Smooth muscle cell (in vitro differentiated cells): ENCODE results near the gene GLRX3. TPM values are rescaled to one million over a fixed set of nuclear protein-coding genes. Genes with fewer than 3 reads are reported as not detected.

Experiments
- DNase-seq: peaks from one replicate; lab custom pipeline; 2025; ENCODE audit not compliant: unreplicated experiment; lab: John Stamatoyannopoulos, UW
- H2AFZ ChIP-seq: fragments of 200-600 bp; sonication (generic); 2 replicates; pipeline ENCODE4 v1.6.0; 2016; ENCODE audit warnings: antibody characterized with exemption, low read depth, mild to moderate bottlenecking
- H3F3A ChIP-seq: fragments of 200-600 bp; sonication (generic); 2 replicates; pipeline ENCODE4 v1.6.0; 2017; ENCODE audit warnings: antibody characterized with exemption, low read depth
- H3K27ac ChIP-seq: fragments of 200-600 bp; sonication (generic); 2 replicates; pipeline ENCODE4 v1.5.1; 2016; ENCODE audit warnings: low read depth, mild to moderate bottlenecking
- H3K27me3 ChIP-seq: fragments of 200-600 bp; sonication (generic); 2 replicates; pipeline ENCODE4 v1.6.1; 2016; ENCODE audit warnings: low read depth, mild to moderate bottlenecking
- H3K36me3 ChIP-seq: fragments of 200-600 bp; sonication (generic); 2 replicates; pipeline ENCODE4 v1.5.1; 2016; ENCODE audit warnings: low read depth
- H3K4me1 ChIP-seq: fragments of 200-600 bp; sonication (generic); 2 replicates; pipeline ENCODE4 v1.5.1; 2016; ENCODE audit warnings: low read depth
- H3K4me2 ChIP-seq: fragments of 200-600 bp; sonication (generic); 2 replicates; pipeline ENCODE4 v1.6.0; 2016; ENCODE audit warnings: mild to moderate bottlenecking
- H3K4me3 ChIP-seq: fragments of 200-600 bp; sonication (generic); 2 replicates; pipeline ENCODE4 v1.5.1; 2016; ENCODE audit warnings: mild to moderate bottlenecking
- H3K79me2 ChIP-seq: fragments of 200-600 bp; sonication (generic); 2 replicates; pipeline ENCODE4 v1.6.0; 2016; ENCODE audit warnings: low read depth, mild to moderate bottlenecking
- H3K9ac ChIP-seq: fragments of 200-600 bp; sonication (generic); 2 replicates; pipeline ENCODE4 v1.6.0; 2016; ENCODE audit warnings: low read depth
- H3K9me3 ChIP-seq: fragments of 200-600 bp; sonication (generic); replicated peaks from 2 replicates; pipeline ENCODE4 v1.5.1; 2016; ENCODE audit warnings: low read depth
- H4K20me1 ChIP-seq: fragments of 200-600 bp; sonication (generic); 2 replicates; pipeline ENCODE4 v1.6.0; 2016; ENCODE audit warnings: low read depth
- WGBS: methylation state at CpG from one replicate; pipeline ENCODE4 v1.1.7; 2016; ENCODE audit warnings: low lambda C conversion rate; 5-methylcytosine and 5-hydroxymethylcytosine counted together
- polyA plus RNA-seq: library from polyadenylated mRNA; unstranded; fragments of >200 nt; fragmentation: Nextera tagmentation; extraction: Ambion mirVana; gene quantifications from 2 replicates; pipeline ENCODE4 v1.2.1, GENCODE V29; 2016
- total RNA-seq: library from RNA; depleted of rRNA; stranded (reverse); fragments of >200 nt; gene quantifications from 2 replicates; pipeline ENCODE4 v1.2.3, GENCODE V29; 2014
- TF ChIP-seq, protein P1 (sequence below): fragments of 200-600 bp; sonication (generic); IDR thresholded peaks from 2 replicates; pipeline ENCODE4 v1.5.1; 2017; ENCODE audit warnings: borderline replicate concordance, mild to moderate bottlenecking, antibody characterized with exemption; ENCODE audit not compliant: insufficient read depth, poor library complexity, severe bottlenecking

GLRX3 gene
- total and polyA plus RNA-seq, 2 experiments from 2014 or later = 125 to 132 TPM

DNA sequence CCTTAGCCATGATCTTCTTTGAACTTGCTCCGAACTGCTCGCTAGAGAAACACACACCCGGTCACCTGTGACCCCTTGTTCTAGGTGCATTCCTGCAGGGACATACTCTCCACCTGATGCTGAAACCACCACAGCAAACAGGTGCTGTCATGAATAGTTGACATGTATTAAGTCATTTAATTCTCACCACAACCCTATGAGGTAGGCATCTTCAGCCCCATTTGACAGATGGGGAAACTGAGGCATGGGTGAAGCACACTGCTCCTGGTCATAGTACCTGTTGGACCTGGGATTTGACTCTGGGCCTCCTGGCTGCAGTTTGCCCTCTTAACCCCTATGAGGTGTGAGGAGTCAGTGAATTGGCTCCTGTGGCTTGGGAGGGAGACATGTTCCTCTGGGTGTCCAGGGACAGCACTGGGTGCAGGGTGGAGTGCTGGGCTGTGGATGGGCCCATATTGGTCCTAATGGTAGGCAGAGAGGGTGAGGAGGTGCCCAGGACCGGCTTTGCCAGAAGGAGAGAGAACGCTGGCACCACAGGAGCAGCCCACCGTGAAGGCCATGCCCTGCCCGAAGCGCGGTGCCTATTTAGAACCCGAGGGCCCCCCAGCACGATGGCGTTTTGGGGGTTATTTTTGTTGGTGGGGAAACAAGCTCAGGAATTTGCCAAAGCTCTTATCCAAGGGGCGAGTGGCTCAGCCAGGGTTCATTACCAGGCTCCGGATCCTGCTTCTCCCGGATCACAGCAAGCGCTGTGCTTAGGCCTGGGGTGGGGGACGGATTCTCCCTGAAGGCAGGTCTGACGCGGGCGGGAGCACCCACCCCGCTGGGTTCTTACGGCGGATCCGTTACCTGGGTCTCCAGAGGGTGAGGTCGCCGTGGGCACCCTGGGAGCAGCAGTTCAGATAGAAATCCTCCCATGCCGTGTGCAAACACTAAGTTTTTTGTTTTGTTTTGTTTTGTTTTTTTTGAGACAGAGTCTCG lies 52.3 kb downstream of the GLRX3 start:
- Histone ChIP-seq H3K4me3 (no peak overlapping the region), H3K9ac (no peak overlapping the region), H3K4me2 (no peak overlapping the region), H3K36me3 (peaks cover 5% of the 10 kb centered on the region), H3K27ac (no peak overlapping the region), H3F3A (no peaks in the 10 kb centered on the region), H3K27me3 (no peaks in the 10 kb centered on the region), H3K4me1 (no peaks in the 10 kb centered on the region), H3K9me3 (no peaks in the 10 kb centered on the region), H3K79me2 (no peaks in the 10 kb centered on the region), H4K20me1 (no peaks in the 10 kb centered on the region), H2AFZ (no peak overlapping the region)
- TF ChIP-seq, protein P1, sequence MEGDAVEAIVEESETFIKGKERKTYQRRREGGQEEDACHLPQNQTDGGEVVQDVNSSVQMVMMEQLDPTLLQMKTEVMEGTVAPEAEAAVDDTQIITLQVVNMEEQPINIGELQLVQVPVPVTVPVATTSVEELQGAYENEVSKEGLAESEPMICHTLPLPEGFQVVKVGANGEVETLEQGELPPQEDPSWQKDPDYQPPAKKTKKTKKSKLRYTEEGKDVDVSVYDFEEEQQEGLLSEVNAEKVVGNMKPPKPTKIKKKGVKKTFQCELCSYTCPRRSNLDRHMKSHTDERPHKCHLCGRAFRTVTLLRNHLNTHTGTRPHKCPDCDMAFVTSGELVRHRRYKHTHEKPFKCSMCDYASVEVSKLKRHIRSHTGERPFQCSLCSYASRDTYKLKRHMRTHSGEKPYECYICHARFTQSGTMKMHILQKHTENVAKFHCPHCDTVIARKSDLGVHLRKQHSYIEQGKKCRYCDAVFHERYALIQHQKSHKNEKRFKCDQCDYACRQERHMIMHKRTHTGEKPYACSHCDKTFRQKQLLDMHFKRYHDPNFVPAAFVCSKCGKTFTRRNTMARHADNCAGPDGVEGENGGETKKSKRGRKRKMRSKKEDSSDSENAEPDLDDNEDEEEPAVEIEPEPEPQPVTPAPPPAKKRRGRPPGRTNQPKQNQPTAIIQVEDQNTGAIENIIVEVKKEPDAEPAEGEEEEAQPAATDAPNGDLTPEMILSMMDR = no peak
- WGBS = 98% methylated on average over 27 of the region's 28 CpGs
- no peak for DNase-seq

DNA sequence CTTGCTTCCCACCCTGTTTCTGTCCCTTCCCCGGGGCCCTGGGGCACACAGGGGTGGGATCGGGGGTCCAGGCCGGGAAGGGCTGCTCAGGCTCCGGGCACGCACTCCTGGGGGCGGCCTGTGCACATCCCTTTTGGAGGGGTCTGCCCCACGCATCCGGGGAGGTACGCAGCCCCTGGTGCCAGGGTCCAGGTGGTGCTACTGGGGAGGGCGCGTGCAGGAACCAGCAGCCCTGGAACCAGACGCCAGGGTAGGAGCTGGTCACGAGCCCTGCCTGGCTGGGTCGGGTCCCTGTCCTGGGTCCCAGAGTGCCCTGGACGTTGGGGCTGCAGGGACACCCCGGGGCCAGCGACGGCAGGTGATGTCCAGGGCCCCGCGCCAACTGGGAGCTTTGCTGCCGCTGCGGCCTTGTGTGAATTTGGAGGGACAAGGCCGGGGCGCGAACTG lies 53.4 kb downstream of the GLRX3 start:
- H3K36me3 ChIP-seq = no peaks in the 10 kb centered on the region
- H3K27ac ChIP-seq = no peak overlapping the region
- TF ChIP-seq, protein P1 = no peak
- no peaks in the 10 kb centered on the region for H3K9me3 ChIP-seq
- no peaks in the 10 kb centered on the region for H4K20me1 ChIP-seq
- no peak for DNase-seq
- no peak overlapping the region for H3K9ac ChIP-seq
- H3K79me2 ChIP-seq = no peaks in the 10 kb centered on the region
- H3F3A ChIP-seq = no peaks in the 10 kb centered on the region
- no peak overlapping the region for H3K4me3 ChIP-seq
- no peak overlapping the region for H2AFZ ChIP-seq
- no peaks in the 10 kb centered on the region for H3K27me3 ChIP-seq
- H3K4me1 ChIP-seq = no peaks in the 10 kb centered on the region
- H3K4me2 ChIP-seq = peak overlapping the region; percentile 98
- WGBS = 91% methylated on average over 25 of the region's 25 CpGs

DNA sequence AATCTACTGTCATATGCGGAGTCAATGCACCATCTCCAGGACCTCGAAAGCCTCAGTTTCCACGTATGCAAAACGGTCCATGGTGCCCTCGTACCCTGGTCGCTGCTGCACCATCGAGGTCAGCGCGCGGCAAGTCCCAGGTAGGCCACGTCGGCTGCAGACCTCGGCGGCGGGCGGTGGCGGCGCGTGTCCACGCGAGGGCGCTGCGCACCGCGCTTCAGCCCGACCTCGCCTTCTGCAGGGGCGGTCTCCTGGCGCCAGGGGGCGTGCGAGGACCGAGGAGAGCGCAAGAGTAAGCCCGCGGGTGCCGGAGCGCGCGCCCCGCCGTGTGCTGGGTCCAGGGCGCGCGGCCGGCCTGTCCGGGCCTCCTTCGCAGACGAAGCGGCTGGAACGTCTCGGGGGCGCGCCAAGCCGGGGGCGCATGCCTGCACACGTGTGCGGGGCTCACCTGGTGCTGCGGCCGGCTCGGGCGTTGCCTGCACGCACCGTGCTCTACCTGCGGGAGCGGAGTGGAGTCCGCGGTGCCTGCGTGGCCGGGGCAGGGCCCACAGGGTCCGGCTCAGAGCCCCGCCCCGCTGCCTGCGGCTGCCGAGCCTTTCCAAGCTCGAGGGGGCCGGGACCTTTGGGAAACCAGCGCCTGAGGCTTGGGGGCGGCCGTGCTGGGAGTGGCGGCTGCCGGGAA lies 54.0 kb downstream of the GLRX3 start:
- Histone ChIP-seq H3K4me1 (no peaks in the 10 kb centered on the region), H3K4me2 (peak overlapping the region; percentile 98), H3K79me2 (no peaks in the 10 kb centered on the region), H3K9ac (peak overlapping the region; percentile 34), H3K27me3 (no peaks in the 10 kb centered on the region), H4K20me1 (no peaks in the 10 kb centered on the region), H2AFZ (peak overlapping the region; percentile 69), H3F3A (no peaks in the 10 kb centered on the region), H3K9me3 (no peaks in the 10 kb centered on the region), H3K27ac (no peak overlapping the region), H3K36me3 (no peaks in the 10 kb centered on the region), H3K4me3 (peak overlapping the region; percentile 77)
- TF ChIP-seq, protein P1 = peak; percentile 100
- DNase-seq = peak; percentile 76
- WGBS = 5% methylated on average over 71 of the region's 81 CpGs
